ENCODE data around the gene MYBPC2. TPM values are rescaled to one million over a fixed set of nuclear protein-coding genes. Genes with fewer than 3 reads are reported as not detected.

Gene MYBPC2
- total RNA-seq, 4 donors from 2014 or later: 0.13 TPM; not detected in 3

DNA sequence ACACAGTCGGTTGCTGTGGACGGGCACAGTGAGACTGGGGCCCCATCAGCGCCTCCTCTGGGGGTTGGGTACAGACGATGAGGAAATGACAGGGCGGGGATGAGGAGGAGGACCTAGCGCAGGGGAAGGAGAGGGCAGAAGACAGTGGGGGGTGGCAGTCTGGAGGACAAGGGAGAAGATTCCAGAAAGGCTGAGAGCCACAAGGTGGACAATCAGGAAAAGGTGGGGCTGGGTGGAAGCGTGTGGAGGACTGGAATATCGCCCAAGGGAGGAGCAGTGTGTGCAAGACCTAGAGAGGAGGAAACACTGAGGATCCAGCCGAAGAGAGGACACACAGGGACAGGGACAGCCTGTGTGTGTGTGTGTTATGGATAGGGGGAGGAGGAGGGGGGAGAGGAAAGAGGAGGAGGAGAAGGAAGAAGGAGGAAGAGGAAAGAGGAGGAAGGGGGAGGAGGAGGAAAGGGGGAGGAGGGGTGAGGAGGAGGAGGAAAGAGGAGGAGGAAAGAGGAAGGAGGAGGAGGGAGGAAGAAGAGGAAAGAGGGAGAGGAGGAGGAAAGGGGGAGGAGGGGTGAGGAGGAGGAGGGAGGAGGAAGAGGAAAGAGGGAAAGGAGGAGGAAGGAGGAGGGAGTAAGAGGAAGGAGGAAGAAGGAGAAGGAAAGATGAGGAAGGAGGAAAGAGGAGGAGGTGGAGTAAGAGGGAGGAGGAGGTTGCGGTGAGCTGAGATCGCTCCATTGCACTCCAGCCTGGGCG is 59.8 kb downstream of the MYBPC2 start:
- DNase-seq: no peak
- Histone ChIP-seq H3K27me3 (no peaks in the 10 kb centered on the region), H3K4me1 (peaks cover 3 to 12% of the 10 kb centered on the region in 2 donors), H3K36me3 (no peaks in the 10 kb centered on the region), H3K9me3 (no peaks in the 10 kb centered on the region), H3K4me3 (replicated peaks in 1 of 3) (no peak overlapping the region), H3K27ac (no peak overlapping the region)
- intact Hi-C loops (cut with DNase I): no loop called here
- 10 to 28% methylated on average over 9 to 12 of the region's 12 CpGs for WGBS, 2 donors
- TF ChIP-seq POLR2A (IDR thresholded peaks at IDR 0.05): no peak
- TF ChIP-seq, protein P1, sequence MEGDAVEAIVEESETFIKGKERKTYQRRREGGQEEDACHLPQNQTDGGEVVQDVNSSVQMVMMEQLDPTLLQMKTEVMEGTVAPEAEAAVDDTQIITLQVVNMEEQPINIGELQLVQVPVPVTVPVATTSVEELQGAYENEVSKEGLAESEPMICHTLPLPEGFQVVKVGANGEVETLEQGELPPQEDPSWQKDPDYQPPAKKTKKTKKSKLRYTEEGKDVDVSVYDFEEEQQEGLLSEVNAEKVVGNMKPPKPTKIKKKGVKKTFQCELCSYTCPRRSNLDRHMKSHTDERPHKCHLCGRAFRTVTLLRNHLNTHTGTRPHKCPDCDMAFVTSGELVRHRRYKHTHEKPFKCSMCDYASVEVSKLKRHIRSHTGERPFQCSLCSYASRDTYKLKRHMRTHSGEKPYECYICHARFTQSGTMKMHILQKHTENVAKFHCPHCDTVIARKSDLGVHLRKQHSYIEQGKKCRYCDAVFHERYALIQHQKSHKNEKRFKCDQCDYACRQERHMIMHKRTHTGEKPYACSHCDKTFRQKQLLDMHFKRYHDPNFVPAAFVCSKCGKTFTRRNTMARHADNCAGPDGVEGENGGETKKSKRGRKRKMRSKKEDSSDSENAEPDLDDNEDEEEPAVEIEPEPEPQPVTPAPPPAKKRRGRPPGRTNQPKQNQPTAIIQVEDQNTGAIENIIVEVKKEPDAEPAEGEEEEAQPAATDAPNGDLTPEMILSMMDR (IDR thresholded peaks at IDR 0.05): no peak

DNA sequence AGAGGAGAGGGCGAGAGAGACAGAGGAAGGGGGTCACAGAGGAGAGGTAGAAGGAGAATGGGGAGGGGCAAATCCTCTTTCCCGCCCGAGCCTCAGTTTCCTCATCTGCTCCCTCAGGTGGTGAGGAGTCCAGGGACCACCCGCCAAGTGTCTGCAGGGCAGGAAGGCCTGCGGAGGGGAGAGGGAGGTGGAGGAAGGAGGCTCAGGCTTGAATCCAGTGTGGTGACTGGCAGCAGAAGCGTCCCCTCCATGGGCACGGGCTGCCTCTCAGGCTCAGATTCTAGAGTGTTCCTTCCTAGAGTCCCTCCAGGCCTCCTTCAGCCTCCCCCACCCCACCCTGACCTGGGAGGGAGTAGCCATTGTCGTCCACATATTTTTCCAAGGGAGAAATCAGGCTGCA is 60.5 kb downstream of the MYBPC2 start:
- DNase-seq: no peak

DNA sequence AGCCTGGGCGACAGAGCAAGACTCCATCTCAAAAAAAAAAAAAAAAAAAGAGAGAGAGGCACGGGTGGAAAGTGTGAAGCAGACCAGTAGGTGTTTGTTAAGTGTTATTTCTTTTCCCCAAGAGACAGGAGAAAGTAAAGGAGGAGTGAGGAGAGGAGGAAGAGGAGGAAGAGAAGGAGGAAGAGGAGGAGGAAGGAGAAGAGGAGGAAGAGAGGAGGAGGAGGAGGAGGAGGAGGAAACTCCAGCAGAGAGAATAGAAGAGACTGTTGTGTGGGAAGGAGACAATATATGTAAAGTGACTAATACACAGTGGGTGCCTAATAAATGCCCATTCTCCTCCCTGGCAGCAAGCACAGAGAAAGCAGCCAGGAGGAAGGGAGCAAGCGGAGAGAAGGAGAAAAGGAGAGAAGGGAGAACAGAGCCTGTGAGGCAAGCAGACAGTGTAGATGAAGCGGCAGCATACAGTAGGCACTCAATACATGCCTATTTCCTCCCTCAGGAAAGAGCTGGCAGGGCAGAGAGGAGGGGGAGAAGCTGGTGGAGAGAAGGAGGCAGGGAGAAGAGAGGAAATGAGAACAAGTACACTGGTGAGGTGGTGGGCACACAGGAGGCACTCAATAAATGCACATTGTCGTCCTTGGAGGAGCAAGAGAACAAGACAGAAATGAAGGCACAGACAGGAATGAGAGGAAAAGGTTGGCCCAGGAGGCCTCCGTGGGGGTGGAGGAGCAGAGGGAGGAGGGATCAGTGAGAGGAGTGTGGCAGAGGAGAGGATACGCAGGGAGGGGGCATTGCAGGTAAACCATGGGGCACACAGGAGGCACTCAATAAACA is 61.7 kb downstream of the MYBPC2 start:
- peaks cover 3 to 12% of the 10 kb centered on the region in 2 donors for H3K4me1 ChIP-seq
- no peaks in the 10 kb centered on the region for H3K36me3 ChIP-seq
- no peak overlapping the region for H3K4me3 ChIP-seq (replicated peaks in 1 of 3)
- DNase-seq: no peak
- H3K27ac ChIP-seq: no peak overlapping the region
- intact Hi-C loops (cut with DNase I): no loop called here
- no peaks in the 10 kb centered on the region for H3K9me3 ChIP-seq
- WGBS, 2 donors: 64 to 67% methylated on average over 7 of the region's 7 CpGs
- no peak for TF ChIP-seq POLR2A (IDR thresholded peaks at IDR 0.05)
- TF ChIP-seq, protein P1 (IDR thresholded peaks at IDR 0.05): no peak
- no peaks in the 10 kb centered on the region for H3K27me3 ChIP-seq

More for the DNA sequence above, 60.5 kb downstream of the MYBPC2 start:
- intact Hi-C loops (cut with DNase I): no loop called here
- no peaks in the 10 kb centered on the region for H3K27me3 ChIP-seq
- H3K4me1 ChIP-seq: peaks cover 3 to 12% of the 10 kb centered on the region in 2 donors
- no peak for TF ChIP-seq POLR2A (IDR thresholded peaks at IDR 0.05)
- TF ChIP-seq, protein P1 (IDR thresholded peaks at IDR 0.05): no peak
- 64% methylated on average over 8 of the region's 8 CpGs for WGBS, 2 donors
- no peak overlapping the region for H3K27ac ChIP-seq
- H3K9me3 ChIP-seq: no peaks in the 10 kb centered on the region
- no peaks in the 10 kb centered on the region for H3K36me3 ChIP-seq
- H3K4me3 ChIP-seq (replicated peaks in 1 of 3): no peak overlapping the region

DNA sequence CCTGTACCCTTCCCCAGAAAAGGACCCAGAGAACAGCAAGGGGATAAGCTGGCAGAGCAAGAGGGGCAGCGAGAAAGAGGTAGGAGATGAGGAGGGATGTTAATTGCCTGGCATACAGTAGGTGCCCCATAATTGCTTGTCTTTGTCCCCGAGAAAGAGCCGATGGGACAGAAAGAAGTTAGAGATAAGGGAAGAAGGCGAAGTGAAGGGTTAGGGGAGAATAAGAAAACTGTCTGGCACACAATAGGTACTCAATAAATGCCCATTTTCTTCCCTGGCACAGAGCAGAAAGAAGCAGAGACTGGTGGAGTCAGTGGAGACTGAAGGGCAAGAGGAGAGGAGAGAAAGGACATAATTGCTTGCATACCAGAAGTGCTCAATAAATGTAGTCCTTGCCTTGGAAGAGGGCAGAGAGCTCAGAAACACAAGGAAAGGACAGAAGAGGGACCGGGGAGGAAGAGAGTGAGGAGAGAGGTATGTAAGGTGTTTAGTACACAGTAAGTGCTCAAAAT is 62.4 kb downstream of the MYBPC2 start:
- H3K9me3 ChIP-seq: no peaks in the 10 kb centered on the region
- peaks cover 4 to 12% of the 10 kb centered on the region in 2 donors for H3K4me1 ChIP-seq
- intact Hi-C loops (cut with DNase I): no loop called here
- no peak for TF ChIP-seq POLR2A (IDR thresholded peaks at IDR 0.05)
- TF ChIP-seq, protein P1 (IDR thresholded peaks at IDR 0.05): no peak
- no peak for DNase-seq
- no peak overlapping the region for H3K27ac ChIP-seq
- H3K4me3 ChIP-seq (replicated peaks in 1 of 3): no peak overlapping the region
- no peaks in the 10 kb centered on the region for H3K36me3 ChIP-seq
- WGBS, 2 donors: 90 to 93% methylated on average over 5 of the region's 5 CpGs
- no peaks in the 10 kb centered on the region for H3K27me3 ChIP-seq

All from thyroid gland (tissue), 4 donors.